MM.1S (cell line): ENCODE data around the gene STK10.

Experiments used
- DNase-seq: peaks from one replicate; pipeline ENCODE4 v3.0.0-alpha.2; 2015
- H2AFZ ChIP-seq: fragments of 300-600 bp; sonication (generic); 2 replicates; pipeline ENCODE4 v1.6.0; 2016; ENCODE audit warnings: antibody characterized with exemption, low read length
- H3F3A ChIP-seq: fragments of 300-600 bp; sonication (generic); 2 replicates; pipeline ENCODE4 v1.6.1; 2016; ENCODE audit warnings: mild to moderate bottlenecking, antibody characterized with exemption, low read length, moderate library complexity, mixed read lengths; ENCODE audit not compliant: insufficient read depth
- H3K27ac ChIP-seq: fragments of 300-600 bp; sonication (generic); 2 replicates; pipeline ENCODE4 v1.5.1; 2016; ENCODE audit warnings: mild to moderate bottlenecking, low read length
- H3K27me3 ChIP-seq: fragments of 300-600 bp; sonication (generic); replicated peaks from 2 replicates; pipeline ENCODE4 v1.6.0; 2016; ENCODE audit warnings: low read length; ENCODE audit not compliant: insufficient read depth
- H3K36me3 ChIP-seq: fragments of 300-600 bp; sonication (generic); replicated peaks from 2 replicates; pipeline ENCODE4 v1.6.1; 2016; ENCODE audit warnings: mild to moderate bottlenecking, low read length, mixed read lengths; ENCODE audit not compliant: insufficient read depth
- H3K4me1 ChIP-seq: fragments of 300-600 bp; sonication (generic); 2 replicates; pipeline ENCODE4 v1.6.1; 2016; ENCODE audit warnings: low read length, mixed read lengths
- H3K4me2 ChIP-seq: fragments of 300-600 bp; sonication (generic); 2 replicates; pipeline ENCODE4 v1.6.0; 2016; ENCODE audit warnings: low read depth, low read length
- H3K4me3 ChIP-seq: fragments of 300-600 bp; sonication (generic); 2 replicates; pipeline ENCODE4 v1.5.1; 2016; ENCODE audit warnings: low read length, mixed read lengths
- H3K79me2 ChIP-seq: fragments of 300-600 bp; sonication (generic); 2 replicates; pipeline ENCODE4 v1.6.1; 2016; ENCODE audit warnings: mixed run types, low read length, mixed read lengths
- H3K9ac ChIP-seq: fragments of 300-600 bp; sonication (generic); 2 replicates; pipeline ENCODE4 v1.6.1; 2016; ENCODE audit warnings: low read length, mixed read lengths
- H3K9me2 ChIP-seq: fragments of 300-600 bp; sonication (generic); replicated peaks from 2 replicates; pipeline ENCODE4 v1.6.1; 2016; ENCODE audit warnings: mild to moderate bottlenecking, low read length, mixed read lengths; ENCODE audit not compliant: insufficient read depth
- H3K9me3 ChIP-seq: fragments of 300-600 bp; sonication (generic); replicated peaks from 2 replicates; pipeline ENCODE4 v1.6.1; 2016; ENCODE audit warnings: mild to moderate bottlenecking, low read length, mixed read lengths; ENCODE audit not compliant: insufficient read depth
- H4K20me1 ChIP-seq: fragments of 300-600 bp; sonication (generic); 2 replicates; pipeline ENCODE4 v1.6.1; 2016; ENCODE audit warnings: mild to moderate bottlenecking, low read length, moderate library complexity, mixed read lengths; ENCODE audit not compliant: insufficient read depth
- CTCF ChIP-seq: fragments of 300-600 bp; sonication (generic); IDR thresholded peaks from 2 replicates; pipeline ENCODE4 v1.5.1; 2016; ENCODE audit warnings: antibody characterized with exemption, low read length, mixed read lengths
- EZH2 ChIP-seq: fragments of 300-600 bp; sonication (generic); optimal IDR thresholded peaks from 2 replicates; pipeline ENCODE3; 2017; ENCODE audit warnings: low read depth, mild to moderate bottlenecking, antibody characterized with exemption, low read length, mixed read lengths
- EZH2phosphoT487 ChIP-seq: fragments of 300-600 bp; sonication (generic); IDR thresholded peaks from 2 replicates; pipeline ENCODE4 v1.6.1; 2018; ENCODE audit warnings: antibody characterized with exemption, low read length

STK10 gene

GRCh38 chr5:172008111-172008455 is 179.9 kb downstream of the STK10 start:
- no peak for DNase-seq
- Histone ChIP-seq H3F3A (peaks cover 13% of the 10 kb centered on the region), H3K9ac (no peak overlapping the region)

GRCh38 chr5:172007175-172008110 is 180.6 kb downstream of the STK10 start:
- peak overlapping the region; percentile 92 for H2AFZ ChIP-seq
- no peak for DNase-seq
- H3K4me1 ChIP-seq: peaks cover 16% of the 10 kb centered on the region

More at GRCh38 chr5:172008111-172008455, 179.9 kb downstream of the STK10 start:
- H3K27ac ChIP-seq: no peak overlapping the region
- peaks cover 15% of the 10 kb centered on the region for H3K4me1 ChIP-seq
- TF ChIP-seq EZH2phosphoT487 (no peak), CTCF (no peak), EZH2 (no peak)
- H3K36me3 ChIP-seq: no peaks in the 10 kb centered on the region
- no peak overlapping the region; the same call in 1 of the 2 replicates for H3K4me2 ChIP-seq
- no peaks in the 10 kb centered on the region for H3K27me3 ChIP-seq
- no peaks in the 10 kb centered on the region for H3K9me3 ChIP-seq
- H3K79me2 ChIP-seq: peaks cover 42% of the 10 kb centered on the region
- no peak overlapping the region for H3K4me3 ChIP-seq
- H4K20me1 ChIP-seq: 0 out of 2 replicates have a peak, but pooled peaks cover 5% of the 10 kb centered on the region
- H3K9me2 ChIP-seq: no peaks in the 10 kb centered on the region
- no peak overlapping the region for H2AFZ ChIP-seq

GRCh38 chr5:172006321-172007174 is 181.5 kb downstream of the STK10 start, which contains the start of gene FBXW11:
FBXW11 (minus strand) TSS chr5:172006638; CDS start chr5:172006502, 136 bp downstream.
- H3K4me1 ChIP-seq: peaks cover 16% of the 10 kb centered on the region
- peak within 1 kb of the TSS; percentile 98 for H3K4me3 ChIP-seq
- H3K27me3 ChIP-seq: no peaks in the 10 kb centered on the region
- DNase-seq: peak; percentile 99
- H3F3A ChIP-seq: peaks cover 13% of the 10 kb centered on the region
- no peaks in the 10 kb centered on the region for H3K9me2 ChIP-seq
- TF ChIP-seq EZH2 (no peak), CTCF (no peak), EZH2phosphoT487 (no peak)
- peak within 1 kb of the TSS; percentile 88 for H3K9ac ChIP-seq
- H3K36me3 ChIP-seq: no peaks in the 10 kb centered on the region
- peak within 1 kb of the TSS; percentile 97 for H3K4me2 ChIP-seq
- H3K27ac ChIP-seq: peak within 1 kb of the TSS; percentile 80
- H4K20me1 ChIP-seq: peaks cover 11% of the 10 kb centered on the region; the same call in 1 of the 2 replicates
- H3K79me2 ChIP-seq: peaks cover 57% of the 10 kb centered on the region
- H2AFZ ChIP-seq: peak within 1 kb of the TSS; percentile 92
- no peaks in the 10 kb centered on the region for H3K9me3 ChIP-seq

More at GRCh38 chr5:172007175-172008110, 180.6 kb downstream of the STK10 start:
- peaks cover 13% of the 10 kb centered on the region for H3F3A ChIP-seq
- H3K9me3 ChIP-seq: no peaks in the 10 kb centered on the region
- H3K27ac ChIP-seq: peak overlapping the region; percentile 80
- peak overlapping the region; percentile 88 for H3K9ac ChIP-seq
- no peaks in the 10 kb centered on the region for H3K36me3 ChIP-seq
- peaks cover 48% of the 10 kb centered on the region for H3K79me2 ChIP-seq
- H3K27me3 ChIP-seq: no peaks in the 10 kb centered on the region
- TF ChIP-seq CTCF (no peak), EZH2 (no peak), EZH2phosphoT487 (no peak)
- peak overlapping the region; percentile 98 for H3K4me3 ChIP-seq
- H3K4me2 ChIP-seq: peak overlapping the region; percentile 97
- H4K20me1 ChIP-seq: 0 out of 2 replicates have a peak, but pooled peaks cover 8% of the 10 kb centered on the region
- H3K9me2 ChIP-seq: no peaks in the 10 kb centered on the region
